GM19372 (cell line): ENCODE results near the gene MYOM1.
"Not testable (repeated sequence)": the region's sequence is repeated elsewhere in the genome, so short reads cannot be mapped to it uniquely, and the experiment has no call there.

Source experiments
- ATAC-seq: cut with Tn5 transposase; IDR thresholded peaks from one replicate; pipeline ENCODE4 v1.9.1; 2021; ENCODE audit warnings: mild to moderate bottlenecking, low read depth, moderate library complexity; ENCODE audit not compliant: unreplicated experiment

MYOM1 gene

DNA sequence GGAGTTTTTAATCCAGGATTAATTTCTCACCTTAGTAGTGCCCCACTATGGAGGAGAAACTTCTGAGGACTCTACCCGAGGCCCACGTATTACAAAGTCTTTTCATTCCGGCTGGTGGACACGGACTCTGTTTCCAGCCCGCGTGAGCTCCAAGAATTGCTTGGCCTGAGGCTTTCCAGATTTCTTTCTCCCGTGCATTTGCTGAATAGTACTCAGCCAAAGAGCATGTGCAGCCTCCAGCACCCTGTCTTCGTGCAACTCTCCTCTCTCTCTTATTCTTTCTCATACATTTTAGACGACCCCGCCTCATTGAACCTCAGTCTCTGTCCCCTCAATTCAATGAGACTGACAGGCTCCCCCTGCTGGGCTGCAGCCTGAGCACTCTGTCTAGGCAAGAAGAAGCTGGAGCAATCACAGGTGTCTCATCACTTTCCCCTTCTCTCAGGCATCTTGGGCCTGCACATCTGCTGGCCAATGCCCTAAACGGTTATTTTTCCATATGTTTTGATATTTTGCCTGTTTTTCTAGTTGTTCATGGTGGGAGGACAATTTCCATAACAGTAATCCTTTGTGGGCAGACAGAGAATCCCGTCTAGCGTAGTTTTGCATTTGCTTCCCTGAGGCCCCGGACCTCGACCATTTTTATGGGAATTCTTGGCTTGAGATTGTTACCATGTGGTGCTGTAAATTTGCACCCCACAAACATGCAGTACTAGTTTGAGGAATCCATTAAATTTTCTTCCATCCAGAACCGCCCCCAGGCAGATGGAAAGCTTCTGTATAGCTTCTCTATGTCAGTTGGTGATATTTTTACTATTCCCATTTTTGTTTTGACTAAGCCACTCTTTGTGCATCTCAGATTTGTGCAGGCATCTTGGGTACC is 156.7 kb downstream of the MYOM1 start:
- ATAC-seq = no peak

DNA sequence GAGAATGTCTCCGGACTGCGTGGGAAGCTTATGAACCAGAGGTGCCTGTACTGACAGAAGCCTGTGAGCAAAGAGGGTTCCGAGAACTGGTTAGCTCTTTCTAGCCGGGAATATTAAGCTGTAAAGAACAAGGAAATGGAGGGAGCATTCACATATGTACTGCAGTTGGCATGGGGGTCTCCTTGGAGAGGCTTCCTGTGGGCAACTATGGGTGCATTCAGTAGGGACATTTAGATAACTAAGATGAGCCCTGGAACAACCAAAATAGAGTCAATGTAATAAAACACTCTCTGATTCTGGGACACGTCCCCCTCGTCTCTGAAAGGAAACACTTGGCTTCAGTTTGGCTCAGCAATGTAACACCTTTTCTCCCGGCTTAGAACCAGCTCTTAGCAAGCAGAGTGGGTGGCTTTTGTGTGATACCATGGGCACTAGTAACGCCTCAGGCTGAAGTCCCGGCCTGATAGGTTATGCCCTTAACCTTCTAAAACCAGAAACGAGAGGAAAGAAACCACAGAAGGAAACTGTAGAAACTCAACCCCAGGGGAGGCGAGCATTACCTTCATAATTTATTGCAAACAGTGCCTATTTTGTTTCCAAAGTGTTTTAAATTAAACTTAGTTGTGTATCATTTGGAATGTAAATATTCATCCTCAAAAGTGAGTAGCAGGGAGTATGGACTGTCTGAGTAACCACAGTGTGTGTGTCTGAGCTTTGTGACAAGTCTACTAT is 158.0 kb downstream of the MYOM1 start:
- ATAC-seq = no peak

GRCh38 chr18:3060667-3061580 is 158.8 kb downstream of the MYOM1 start:
- no peak for ATAC-seq

DNA sequence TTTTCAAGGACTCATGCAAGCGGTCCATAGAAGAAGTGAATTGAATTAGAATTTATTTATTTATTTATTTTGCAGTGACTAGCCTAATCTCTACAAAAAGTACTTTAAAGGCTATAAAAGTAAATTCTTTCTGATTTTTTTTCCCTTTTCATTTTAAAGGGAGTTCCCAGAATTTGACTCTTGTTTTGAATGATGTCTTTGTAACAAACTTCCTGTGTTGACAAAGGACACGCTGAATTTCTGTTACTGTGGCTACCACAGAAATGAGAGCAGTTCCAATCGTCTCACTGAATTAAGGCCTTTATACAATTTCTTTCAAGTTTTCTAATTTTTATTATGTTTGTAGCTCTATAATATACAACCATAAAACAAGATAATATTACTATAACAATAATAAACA is 160.5 kb downstream of the MYOM1 start:
- no peak for ATAC-seq

DNA sequence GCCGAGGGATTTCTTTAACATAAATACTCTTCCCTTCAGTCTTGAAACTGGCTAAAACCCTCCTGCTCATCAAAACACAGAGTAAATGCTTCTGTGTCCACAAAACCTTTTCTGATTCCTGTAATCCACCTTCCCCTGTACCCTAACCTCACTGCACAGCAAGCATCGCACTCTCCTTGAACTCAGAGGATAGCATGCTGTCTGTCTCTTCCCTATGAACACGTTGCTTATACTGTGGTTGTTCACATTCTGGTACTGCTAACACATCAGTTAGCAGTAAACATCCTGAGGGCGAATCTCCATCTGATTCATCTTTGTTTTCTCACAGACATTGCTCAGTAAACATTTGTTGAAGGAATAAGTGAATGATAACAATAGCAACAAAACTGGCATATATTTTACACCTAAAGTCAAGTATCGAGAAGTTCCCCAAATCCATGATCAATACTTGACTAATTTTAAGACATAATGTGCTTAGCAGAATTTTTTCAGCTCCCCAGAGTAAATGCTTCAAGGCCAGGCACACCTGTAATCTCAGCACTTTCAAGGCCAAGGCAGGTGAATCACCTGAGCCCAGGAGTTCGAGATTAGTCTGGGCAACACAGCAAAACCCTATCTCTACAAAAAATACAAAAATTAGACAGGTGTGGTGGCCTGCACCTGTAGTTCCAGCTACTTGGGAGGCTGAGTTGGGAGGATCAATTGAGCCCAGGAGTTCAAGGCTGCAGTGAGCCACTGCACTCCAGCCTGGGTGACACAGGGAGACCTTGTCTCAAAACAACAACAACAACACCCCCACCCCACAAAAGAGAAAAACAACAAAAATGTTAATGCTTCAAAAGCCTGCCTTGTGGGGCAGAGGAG is 161.2 kb downstream of the MYOM1 start:
- ATAC-seq = no peak

- ATAC-seq = no peak
These were observed 162.2 kb downstream of the MYOM1 start for GRCh38 chr18:3057526-3057925.

DNA sequence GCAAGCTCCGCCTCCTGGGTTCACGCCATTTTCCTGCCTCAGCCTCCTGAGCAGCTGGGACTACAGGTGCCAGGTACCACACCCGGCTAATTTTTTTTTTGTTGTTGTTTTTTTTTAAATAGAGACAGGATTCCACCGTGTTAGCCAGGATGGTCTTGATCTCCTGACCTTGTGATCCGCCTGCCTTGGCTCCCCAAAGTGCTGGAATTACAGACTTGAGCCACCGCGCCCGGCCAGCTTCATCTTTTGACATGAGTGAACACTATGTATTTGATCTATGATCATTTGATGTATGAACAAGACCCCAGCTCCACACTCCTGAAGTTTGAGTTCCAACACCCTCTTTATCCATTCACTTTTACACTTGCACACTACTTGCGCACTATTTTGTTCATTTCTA is 163.5 kb downstream of the MYOM1 start:
- no peak for ATAC-seq

- no peak for ATAC-seq
These were observed 164.0 kb downstream of the MYOM1 start for GRCh38 chr18:3055816-3056215.

- ATAC-seq = no peak
These were observed 164.5 kb downstream of the MYOM1 start for GRCh38 chr18:3055186-3055728.

DNA sequence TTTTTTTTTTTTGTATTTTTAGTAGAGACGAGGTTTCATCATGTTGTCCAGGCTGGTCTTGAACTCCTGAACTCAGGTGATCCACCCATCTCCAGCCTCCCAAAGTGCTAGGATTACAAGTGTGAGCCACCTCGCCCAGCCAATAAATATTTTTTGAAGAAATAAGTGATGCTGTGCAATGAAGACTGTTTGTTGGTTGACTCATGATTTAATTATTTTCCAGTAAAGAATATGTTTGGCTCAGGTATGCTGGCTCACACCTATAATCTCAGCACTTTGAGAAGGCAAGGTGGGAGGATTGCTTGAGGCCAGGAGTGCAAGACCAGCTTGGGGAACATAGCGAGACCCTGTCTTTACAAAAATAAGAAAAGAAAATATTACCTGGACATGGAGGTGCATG is 165.0 kb downstream of the MYOM1 start:
- ATAC-seq = no peak

DNA sequence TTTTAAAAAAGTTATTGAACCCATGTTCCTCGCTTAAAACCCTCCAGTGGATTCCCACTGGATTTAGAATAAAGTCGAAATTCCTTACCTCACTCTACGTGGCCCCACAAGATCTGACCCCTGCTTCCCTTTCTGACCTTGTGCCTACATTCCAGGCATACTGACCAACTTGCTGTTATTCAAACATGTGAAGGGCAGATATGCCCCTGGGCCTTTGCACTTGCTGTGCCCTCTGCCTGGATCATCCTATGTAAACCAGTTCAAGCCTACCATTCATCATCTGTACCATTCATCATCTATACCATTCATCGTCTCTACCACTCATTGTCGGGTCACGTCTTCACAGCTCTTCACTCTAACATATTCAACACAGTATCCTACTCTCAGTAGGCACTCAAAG is 165.6 kb downstream of the MYOM1 start:
- ATAC-seq = no peak

- no peak for ATAC-seq
These were observed 166.7 kb downstream of the MYOM1 start for GRCh38 chr18:3053081-3053480.

DNA sequence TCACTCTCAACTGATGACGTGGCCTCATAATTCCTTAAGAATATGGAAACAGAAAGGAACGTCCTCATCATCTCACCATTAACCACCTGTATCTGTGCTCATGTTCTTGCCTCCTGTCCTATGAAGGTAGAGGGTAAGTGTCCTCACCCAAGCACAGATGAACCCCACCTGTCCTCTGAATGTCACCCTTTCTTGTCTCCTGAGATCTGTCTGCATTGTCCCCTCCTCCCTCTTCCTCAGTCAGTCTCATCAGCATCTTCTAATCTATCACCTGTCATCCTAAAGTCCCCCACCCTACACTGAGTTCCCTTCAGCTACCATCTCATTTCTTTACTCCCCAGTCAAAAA is 167.4 kb downstream of the MYOM1 start:
- ATAC-seq = no peak

GRCh38 chr18:3051718-3052410 is 167.9 kb downstream of the MYOM1 start:
- no peak for ATAC-seq

- ATAC-seq = not testable (repeated sequence)
These were observed 169.8 kb downstream of the MYOM1 start for GRCh38 chr18:3049897-3050454.

DNA sequence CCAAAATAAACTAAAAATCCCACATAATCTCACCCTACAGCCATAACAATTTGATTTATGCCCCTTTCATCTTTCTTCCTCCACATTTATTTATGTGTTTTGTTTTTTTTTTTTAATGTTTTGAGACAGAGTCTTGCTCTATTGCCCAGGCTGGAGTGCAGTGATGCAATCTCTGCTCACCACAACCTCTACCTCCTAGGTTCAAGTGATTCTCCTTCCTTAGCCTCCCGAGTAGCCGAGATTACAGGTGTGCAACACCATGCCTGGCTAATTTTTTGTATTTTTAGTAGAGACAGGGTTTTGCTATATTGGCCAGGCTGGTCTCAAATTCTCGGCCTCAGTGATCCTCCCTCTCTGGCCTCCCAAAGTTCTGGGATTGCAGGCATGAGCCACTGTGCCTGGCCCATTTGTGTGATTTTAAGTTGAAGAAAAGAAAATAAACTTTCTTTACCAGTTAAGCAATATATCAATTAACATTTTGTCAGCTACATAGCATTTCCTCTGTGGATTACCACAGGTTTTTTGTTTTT is 170.9 kb downstream of the MYOM1 start:
- ATAC-seq = no peak

DNA sequence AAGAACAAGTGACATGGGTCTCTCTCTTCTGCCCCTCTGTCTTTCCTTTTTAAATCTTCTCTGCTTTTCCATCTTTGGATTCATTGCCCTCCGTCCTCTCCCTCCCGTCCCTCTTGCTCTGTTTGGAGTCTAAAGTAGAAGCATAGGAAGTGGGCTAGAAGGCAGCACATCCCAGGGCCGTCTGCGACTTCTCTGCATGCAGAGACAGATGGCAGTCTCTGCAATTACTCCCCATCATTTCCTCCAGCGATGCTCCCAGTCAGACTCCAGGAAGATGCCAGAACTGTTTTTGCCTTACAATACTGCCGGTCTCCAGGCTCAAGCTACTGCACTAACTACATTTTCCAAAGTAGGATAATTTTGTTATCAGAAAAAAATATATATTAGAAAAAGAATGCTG is 171.6 kb downstream of the MYOM1 start:
- no peak for ATAC-seq

GRCh38 chr18:3046216-3046808 is 173.5 kb downstream of the MYOM1 start:
- ATAC-seq = no peak
